ENCODE results near the gene RTP3.
"Not testable (repeated sequence)": the region's sequence is repeated elsewhere in the genome, so short reads cannot be mapped to it uniquely, and the experiment has no call there.

RTP3 gene

DNA sequence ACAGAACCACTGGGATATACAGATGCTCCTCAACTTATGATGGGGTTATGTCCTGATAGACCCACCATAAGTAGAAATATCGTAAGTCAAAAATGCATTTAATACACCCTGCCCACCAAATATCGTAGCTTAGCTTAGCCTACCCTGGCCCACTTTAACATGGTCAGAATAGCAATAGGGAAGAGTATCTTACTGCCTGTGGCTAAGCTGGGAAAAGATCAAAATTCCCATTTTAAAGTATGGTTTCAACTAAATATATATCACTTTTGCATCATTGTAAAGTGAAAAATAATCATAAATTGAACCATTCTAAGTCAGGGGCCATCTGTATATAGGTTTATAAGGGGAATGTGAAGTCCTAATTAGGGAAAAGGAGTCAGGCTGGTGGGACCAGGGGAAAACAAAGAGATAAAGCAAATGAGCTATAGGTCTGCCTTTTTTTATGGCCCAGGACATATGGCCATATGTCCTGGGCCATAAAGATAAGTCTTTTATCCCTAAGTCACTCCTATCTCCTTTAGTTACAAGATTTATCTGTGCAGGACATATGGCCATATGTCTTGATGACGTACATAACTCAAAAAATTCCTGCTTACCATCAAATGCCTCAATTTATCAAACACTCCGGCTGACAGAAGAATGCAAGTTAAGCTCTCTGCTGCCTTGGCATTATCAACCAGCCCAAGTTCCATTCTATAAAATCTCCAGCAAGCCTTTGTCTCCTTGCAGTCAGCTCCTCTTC lies 11.2 kb downstream of the RTP3 start:
- no peak overlapping the region for H3K4me3 ChIP-seq (ENCODE audit: low read length)
- DNase-seq (ENCODE audit: low read depth, low spot score) = no peak

GRCh38 chr3:46509661-46510187 lies 11.9 kb downstream of the RTP3 start:
- DNase-seq (ENCODE audit: low read depth, low spot score) = no peak
- H3K4me3 ChIP-seq (ENCODE audit: low read length) = no peak overlapping the region

DNA sequence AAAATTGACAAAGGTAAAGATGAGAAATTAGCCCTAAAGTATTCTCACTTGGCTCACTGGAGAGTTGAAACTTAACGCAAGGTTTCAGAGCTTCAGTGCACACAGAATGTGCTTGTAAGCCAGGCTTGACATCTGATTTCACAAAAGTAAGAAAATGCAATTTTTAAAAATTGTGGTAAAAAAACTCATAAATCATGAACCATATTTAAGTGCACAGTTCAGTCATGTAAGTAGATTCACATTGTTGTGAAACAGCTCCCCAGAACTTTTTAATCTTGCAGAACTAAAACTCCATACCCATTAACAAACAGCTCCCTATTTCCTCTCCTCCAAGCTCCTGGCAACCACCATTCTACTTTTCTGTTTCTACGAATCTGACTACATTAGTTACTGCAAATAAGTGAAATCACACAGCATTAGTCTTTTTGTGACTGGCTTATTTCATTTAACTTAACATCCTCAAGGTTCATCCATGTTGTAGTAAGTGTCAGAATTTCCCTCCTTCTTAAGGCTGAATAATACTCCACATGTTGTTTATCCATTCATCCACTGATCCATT lies 14.5 kb downstream of the RTP3 start:
- DNase-seq (ENCODE audit: low read depth, low spot score) = no peak
- H3K4me3 ChIP-seq (ENCODE audit: low read length) = no peak overlapping the region

DNA sequence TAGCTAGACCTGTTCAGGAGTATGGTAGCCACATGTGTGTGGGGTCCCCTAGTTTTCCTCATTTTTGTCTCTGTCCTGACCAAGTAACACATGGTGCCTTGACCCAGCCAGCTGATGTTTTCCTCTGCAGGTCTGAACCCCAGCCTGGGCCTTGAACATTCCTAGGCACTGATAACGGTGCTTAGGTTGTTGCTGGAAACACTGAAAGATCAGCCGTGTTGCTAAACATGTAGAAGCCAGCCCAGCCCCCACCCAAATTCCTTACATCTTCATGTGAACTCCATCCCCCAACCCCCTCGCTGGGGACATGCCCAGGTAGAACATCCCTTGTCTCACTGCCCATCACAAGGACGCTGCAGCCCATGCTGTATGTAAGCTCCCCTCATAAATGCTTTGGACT lies 18.7 kb downstream of the RTP3 start:
- no peak for DNase-seq (ENCODE audit: low read depth, low spot score)

GRCh38 chr3:46517016-46517783 lies 19.4 kb downstream of the RTP3 start:
- H3K4me3 ChIP-seq (ENCODE audit: low read length) = no peak overlapping the region
- no peak for DNase-seq (ENCODE audit: low read depth, low spot score)

More for the DNA sequence above, 18.7 kb downstream of the RTP3 start:
- H3K4me3 ChIP-seq (ENCODE audit: low read length) = no peak overlapping the region

GRCh38 chr3:46517784-46518181 lies 20.0 kb downstream of the RTP3 start:
- no peak overlapping the region for H3K4me3 ChIP-seq (ENCODE audit: low read length)

DNA sequence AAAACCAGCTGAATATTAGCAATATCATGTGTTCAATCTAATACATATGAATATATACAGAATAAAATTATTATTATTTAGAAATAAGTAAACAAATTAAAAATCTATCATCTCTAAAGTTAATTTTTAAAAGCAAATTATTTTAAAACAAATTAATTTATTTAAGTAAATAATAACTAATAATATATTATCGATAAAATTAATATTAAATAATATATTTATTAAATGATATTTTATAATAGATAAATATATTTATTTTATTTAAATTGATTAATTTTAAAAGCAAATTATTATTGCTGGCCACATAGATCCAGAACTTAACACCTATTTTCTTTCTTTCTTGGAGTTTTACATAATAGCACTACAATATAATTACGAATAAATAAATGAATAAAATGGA lies 22.2 kb downstream of the RTP3 start:
- no peak overlapping the region for H3K4me3 ChIP-seq (ENCODE audit: low read length)
- DNase-seq (ENCODE audit: low read depth, low spot score) = no peak

More at GRCh38 chr3:46517784-46518181, 20.0 kb downstream of the RTP3 start:
- no peak for DNase-seq (ENCODE audit: low read depth, low spot score)

- DNase-seq (ENCODE audit: low read depth, low spot score) = no peak
- H3K4me3 ChIP-seq (ENCODE audit: low read length) = no peak overlapping the region
Measured at GRCh38 chr3:46520531-46520930, 22.8 kb downstream of the RTP3 start.

GRCh38 chr3:46521096-46521495 lies 23.3 kb downstream of the RTP3 start:
- H3K4me3 ChIP-seq (ENCODE audit: low read length) = no peak overlapping the region
- no peak for DNase-seq (ENCODE audit: low read depth, low spot score)

GRCh38 chr3:46522201-46522600 lies 24.4 kb downstream of the RTP3 start:
- H3K4me3 ChIP-seq (ENCODE audit: low read length); DNase-seq (ENCODE audit: low read depth, low spot score): not testable (repeated sequence)

- H3K4me3 ChIP-seq (ENCODE audit: low read length) = no peak overlapping the region
- no peak for DNase-seq (ENCODE audit: low read depth, low spot score)
Measured at GRCh38 chr3:46523556-46523955, 25.8 kb downstream of the RTP3 start.

DNA sequence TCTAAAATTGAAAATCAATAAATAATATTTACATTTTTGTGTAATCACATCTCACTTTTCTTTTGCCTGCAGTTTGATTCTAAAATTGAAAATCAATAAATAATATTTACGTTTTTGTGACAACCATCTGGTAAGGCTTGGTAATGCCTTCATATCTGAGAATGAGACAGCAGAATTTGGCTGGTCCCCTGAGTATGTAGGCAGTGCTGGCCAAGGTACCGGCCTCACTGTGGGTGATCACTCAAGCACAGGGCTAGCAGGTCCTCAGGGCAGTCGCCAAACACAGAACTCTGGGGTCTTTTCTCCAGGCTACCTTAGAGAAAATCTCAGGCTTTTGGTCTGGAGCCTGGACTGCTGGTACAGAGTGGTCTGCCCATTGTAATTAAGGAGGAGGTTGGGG lies 26.2 kb downstream of the RTP3 start:
- no peak for DNase-seq (ENCODE audit: low read depth, low spot score)
- H3K4me3 ChIP-seq (ENCODE audit: low read length) = no peak overlapping the region

DNA sequence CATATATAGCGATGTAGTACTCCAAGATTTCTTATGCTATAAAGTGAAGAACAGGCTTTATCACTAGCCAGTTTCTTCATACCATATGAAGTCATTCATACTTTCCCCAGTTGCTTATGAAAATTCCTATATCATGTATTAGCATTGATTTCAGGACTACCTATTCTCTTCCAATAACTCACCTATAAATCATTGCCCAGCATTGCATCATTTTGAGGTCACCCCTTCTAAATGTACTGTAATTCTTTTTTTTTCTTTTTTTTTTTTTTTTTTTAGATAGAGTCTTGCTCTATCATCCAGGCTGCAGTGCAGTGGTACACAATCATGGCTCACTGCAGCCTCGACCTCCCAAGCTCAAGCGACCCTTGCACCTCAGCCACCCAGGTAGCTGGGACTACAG lies 27.1 kb downstream of the RTP3 start:
- DNase-seq (ENCODE audit: low read depth, low spot score) = no peak
- no peak overlapping the region for H3K4me3 ChIP-seq (ENCODE audit: low read length)

DNA sequence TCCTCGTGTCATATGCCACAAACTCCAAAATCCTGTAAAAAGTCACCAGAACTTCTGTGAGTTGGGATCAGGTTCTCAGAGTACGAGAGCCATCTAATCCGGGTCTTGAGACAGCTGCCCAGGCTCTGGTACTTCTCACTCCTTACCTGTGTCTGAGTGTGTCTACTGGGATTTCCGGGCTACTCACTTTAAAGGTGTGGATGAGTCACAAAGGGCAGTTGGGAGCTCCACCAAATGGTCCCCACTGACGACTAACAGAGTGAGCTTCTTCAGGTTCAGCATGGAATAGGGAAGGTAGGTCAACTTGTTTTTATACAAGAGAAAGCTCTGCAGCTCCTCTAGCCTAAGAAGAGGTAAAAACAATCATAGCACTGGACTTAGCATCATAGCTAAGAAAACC lies 29.5 kb downstream of the RTP3 start:
- DNase-seq (ENCODE audit: low read depth, low spot score) = no peak
- no peak overlapping the region for H3K4me3 ChIP-seq (ENCODE audit: low read length)

- DNase-seq (ENCODE audit: low read depth, low spot score) = no peak
- no peak overlapping the region for H3K4me3 ChIP-seq (ENCODE audit: low read length)
Measured at GRCh38 chr3:46533091-46533490, 35.3 kb downstream of the RTP3 start.

DNA sequence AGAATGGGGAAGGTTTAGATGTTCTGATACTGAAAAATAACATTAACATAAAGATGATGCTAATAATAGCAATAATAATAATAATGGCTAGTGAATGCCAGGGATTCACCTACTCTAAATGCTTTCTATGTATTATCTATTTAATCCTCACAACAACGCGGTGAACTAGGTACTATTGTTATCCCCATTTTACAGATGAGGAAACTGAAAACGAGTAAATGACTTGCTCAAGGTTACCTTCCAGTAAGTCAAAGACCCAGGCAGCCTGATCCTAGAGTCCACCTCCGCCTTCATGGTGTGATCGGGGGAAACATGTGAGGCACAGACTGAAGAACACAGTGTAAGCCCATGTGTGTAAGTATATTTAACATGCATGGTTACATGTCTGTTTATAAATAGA lies 38.0 kb downstream of the RTP3 start:
- H3K4me3 ChIP-seq (ENCODE audit: low read length) = no peak overlapping the region
- no peak for DNase-seq (ENCODE audit: low read depth, low spot score)

DNA sequence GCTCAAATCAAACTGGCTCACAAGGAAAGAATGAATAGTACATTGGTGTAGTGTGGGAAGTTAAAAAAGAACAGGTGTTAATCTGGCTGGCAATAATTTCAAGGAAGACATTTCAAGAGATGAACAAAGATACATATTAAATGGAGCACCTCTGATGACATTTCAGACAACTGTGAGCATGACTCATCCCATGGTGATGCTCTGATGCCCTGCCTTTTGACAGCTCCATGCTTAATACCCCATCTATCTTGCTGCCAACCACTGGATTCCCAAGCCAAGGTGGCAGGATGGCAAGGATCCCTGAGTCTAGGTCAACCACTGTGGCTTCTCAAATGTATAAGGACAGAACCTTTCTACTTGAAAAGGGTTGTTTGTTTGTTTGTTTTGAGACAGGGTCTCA lies 39.0 kb downstream of the RTP3 start:
- DNase-seq (ENCODE audit: low read depth, low spot score) = no peak
- H3K4me3 ChIP-seq (ENCODE audit: low read length) = no peak overlapping the region

DNA sequence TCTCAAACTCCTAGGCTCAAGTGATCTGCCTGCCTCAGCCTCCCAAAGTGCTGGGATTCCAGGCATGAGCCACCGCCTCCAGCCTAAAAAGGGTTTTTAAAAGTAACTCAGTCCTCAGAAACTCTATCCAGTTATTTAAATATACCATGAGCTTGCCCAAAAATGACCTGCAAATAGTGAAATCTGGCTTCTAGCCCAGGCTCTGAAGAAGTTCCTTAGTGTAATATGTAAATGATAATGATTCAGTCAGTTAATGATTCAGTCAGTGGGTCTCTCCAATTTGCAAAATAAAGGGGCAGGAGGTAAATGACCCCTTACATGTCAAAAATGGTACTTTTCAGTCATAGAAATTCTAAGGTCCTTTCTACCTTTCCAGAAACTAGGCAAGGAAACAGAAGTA lies 39.5 kb downstream of the RTP3 start:
- no peak for DNase-seq (ENCODE audit: low read depth, low spot score)
- H3K4me3 ChIP-seq (ENCODE audit: low read length) = no peak overlapping the region

DNA sequence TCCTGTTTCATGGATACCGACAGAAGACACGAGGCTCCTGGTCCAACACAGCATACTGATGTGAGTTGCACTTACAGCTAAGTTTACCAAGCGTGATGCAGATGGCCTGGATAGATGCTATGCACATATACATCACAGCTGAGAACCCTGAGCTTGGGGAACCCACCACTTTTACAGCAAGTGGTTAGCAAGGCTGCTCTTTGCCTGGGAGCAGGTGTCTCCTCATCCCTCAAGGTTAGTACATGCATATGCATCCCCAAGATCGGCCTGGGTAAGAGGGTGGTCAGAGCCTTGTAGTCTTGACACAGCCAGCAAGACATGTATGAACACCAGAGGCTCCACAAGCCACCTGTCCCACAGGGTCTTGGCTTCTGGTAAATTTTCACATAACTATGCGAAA lies 40.0 kb downstream of the RTP3 start:
- DNase-seq (ENCODE audit: low read depth, low spot score) = peak; percentile 79
- H3K4me3 ChIP-seq (ENCODE audit: low read length) = no peak overlapping the region

- not testable (repeated sequence) for DNase-seq (ENCODE audit: low read depth, low spot score); H3K4me3 ChIP-seq (ENCODE audit: low read length)
Measured at GRCh38 chr3:46538425-46538802, 40.6 kb downstream of the RTP3 start.
